HepG2 (cell line): ENCODE data around the gene ZNF705A. TPM values are rescaled to one million over a fixed set of nuclear protein-coding genes. Genes with fewer than 3 reads are reported as not detected.

Experiments used
- ATAC-seq: fragments of 200-7000 bp; cut with Tn5 transposase; 3 replicates; pipeline ENCODE4 v1.9.1; 2020; ENCODE audit warnings: mild to moderate bottlenecking, moderate library complexity
- BruUV-seq: library from RNA; stranded (reverse); fragments of 400-500 nt; replicated peaks from 2 replicates; lab custom pipeline; 2021; lab: Mats Ljungman, UMichigan
- CTCF ChIA-PET: fragments of 300-600 bp; formaldehyde crosslinking; extraction: SDS; loops from one replicate; lab custom pipeline; 2021; ENCODE audit warnings: low total read pairs, inconsistent platforms, low intra/inter-chr PET ratio; lab: Yijun Ruan, JAX
- POLR2A ChIA-PET: fragments of 350-600 bp; sonication (Branson Sonifier 250); formaldehyde crosslinking; loops from one replicate; lab custom pipeline; 2020; ENCODE audit warnings: antibody characterized with exemption, inconsistent platforms; lab: Yijun Ruan, JAX
- DNase-seq: peaks from one replicate; pipeline ENCODE4 v3.0.0-alpha.2; 2015; ENCODE audit warnings: low spot score
- FAIRE-seq: peaks from 3 replicates; lab custom pipeline; 2011; peaks lifted over from hg19 to GRCh38; lab: Jason Lieb, UNC
- H2AFZ ChIP-seq: one replicate; pipeline ENCODE4 v1.6.1; 2011; ENCODE audit warnings: low read length, inconsistent platforms
- H3K27ac ChIP-seq: fragments of 300-600 bp; 3 replicates; pipeline ENCODE4 v1.8.0; 2011; ENCODE audit warnings: mixed run types, mild to moderate bottlenecking, mixed read lengths, low read length, inconsistent platforms; ENCODE audit not compliant: insufficient read depth; ENCODE audit errors: extremely low read length
- H3K27me3 ChIP-seq, 2 experiments: fragments of 200-600 bp in 1 of 2; 2 replicates in 1 of 2; 3 replicates in 1 of 2; pipeline versions ENCODE4 v1.6.0 to v1.8.0; 2011; ENCODE audit warnings: low read length in 2 of 2, mild to moderate bottlenecking in 2 of 2, moderate library complexity in 2 of 2, inconsistent platforms in 1 of 2; ENCODE audit not compliant: insufficient read depth in 2 of 2, control insufficient read depth in 1 of 2
- H3K36me3 ChIP-seq, 2 experiments: fragments of 200-600 bp in 1 of 2; replicated peaks in 1 of 2; 2 replicates in 1 of 2; 3 replicates in 1 of 2; pipeline versions ENCODE4 v1.5.1 to v1.8.0; 2011; ENCODE audit warnings: low read length in 2 of 2, inconsistent platforms in 1 of 2; ENCODE audit not compliant: insufficient read depth in 2 of 2, control insufficient read depth in 1 of 2
- H3K4me1 ChIP-seq: 2 replicates; pipeline ENCODE4 v1.5.1; 2012; ENCODE audit warnings: low read length, inconsistent platforms; ENCODE audit not compliant: insufficient read depth
- H3K4me2 ChIP-seq: 2 replicates; pipeline ENCODE4 v1.6.0; 2011; ENCODE audit warnings: low read depth, low read length, inconsistent platforms
- H3K4me3 ChIP-seq, 3 experiments: fragments of 200-600 bp in 1 of 3; sonication (generic), shearing (Covaris generic) in 1 of 3; replicated peaks in 1 of 3; 2 replicates each; pipeline ENCODE4 v1.5.1; 2011 to 2016; ENCODE audit warnings: low read length in 3 of 3, inconsistent platforms in 2 of 3, low read depth in 2 of 3, mild to moderate bottlenecking in 2 of 3, control low read depth in 1 of 3, mixed read lengths in 1 of 3; ENCODE audit not compliant: insufficient read depth in 1 of 3
- H3K79me2 ChIP-seq: one replicate; pipeline ENCODE4 v1.6.1; 2011; ENCODE audit warnings: low read length, inconsistent platforms; ENCODE audit not compliant: insufficient read depth
- H3K9ac ChIP-seq: 2 replicates; pipeline ENCODE4 v1.6.0; 2011; ENCODE audit warnings: mild to moderate bottlenecking, low read depth, low read length, inconsistent platforms; ENCODE audit not compliant: insufficient read depth
- H3K9me3 ChIP-seq: 2 replicates; pipeline ENCODE4 v1.5.1; 2012; ENCODE audit warnings: mild to moderate bottlenecking, low read length
- H4K20me1 ChIP-seq: 2 replicates; pipeline ENCODE4 v1.6.0; 2011; ENCODE audit warnings: inconsistent platforms, mild to moderate bottlenecking, low read length, moderate library complexity; ENCODE audit not compliant: insufficient read depth
- MYNN ChIP-seq: sonication (generic); formaldehyde crosslinking; IDR thresholded peaks from 2 replicates; pipeline ENCODE4 v1.4.0; 2020; ENCODE audit warnings: mild to moderate bottlenecking, low read depth, missing genetic modification reagents
- WGBS: methylation state at CpG from one replicate; pipeline ENCODE4 v1.1.6; 2017; ENCODE audit warnings: low lambda C conversion rate; 5-methylcytosine and 5-hydroxymethylcytosine counted together
- in situ Hi-C: cut with HindIII; loops from 2 replicates; pipeline ENCODE4 v1.10.0; 2017; ENCODE audit warnings: low pct_unique_long_range_greater_than_20kb; ENCODE audit not compliant: extremely low pct_ligation_motif_present
- intact Hi-C: fragments of 100-400 bp; cut with micrococcal nuclease; formaldehyde crosslinking; loops from one replicate; pipeline ENCODE4 v1.10.0; 2022; ENCODE audit not compliant: unreplicated experiment
- polyA plus RNA-seq, 8 experiments: library from polyadenylated mRNA; depleted of rRNA in 3 of 8; stranded (reverse) in 7 of 8; unstranded in 1 of 8; fragments of >200 nt; fragmentation: Illumina TruSeq in 4 of 8; extraction: Trizol in 4 of 8; gene quantifications; 2 replicates each; pipeline versions ENCODE4 v1.2.1 to v1.2.3, GENCODE V29; 2011 to 2016; ENCODE audit warnings: low read depth in 4 of 8, missing spikeins in 1 of 8, mixed read lengths in 1 of 8; ENCODE audit not compliant: insufficient read depth in 1 of 8
- total RNA-seq, 5 experiments: library from RNA; depleted of rRNA; stranded (reverse); fragments of >200 nt; fragmentation: Illumina TruSeq; extraction: Trizol; gene quantifications; 2 replicates each; pipeline ENCODE4 v1.2.3, GENCODE V29; 2016; ENCODE audit warnings: low read depth in 1 of 5
- TF ChIP-seq, protein P1 (sequence below), 2 experiments: sonication (generic) in 1 of 2; formaldehyde crosslinking in 1 of 2; IDR thresholded peaks; 2 replicates each; pipeline versions ENCODE4 v1.4.0 to v1.6.1; 2018 to 2020; ENCODE audit warnings: missing genetic modification reagents in 2 of 2, borderline replicate concordance in 1 of 2, low read depth in 1 of 2, mild to moderate bottlenecking in 1 of 2, missing biosample characterization in 1 of 2
- TF ChIP-seq, protein P2 (sequence below): sonication (generic); formaldehyde crosslinking; IDR thresholded peaks from 2 replicates; pipeline ENCODE4 v1.5.1; 2020; ENCODE audit warnings: missing genetic modification reagents, mild to moderate bottlenecking, borderline replicate concordance

Gene ZNF705A
- total and polyA plus RNA-seq, 2 of the 13 experiments (the other 11 are each of a cell fraction or from before 2014, with no cell fraction given), result not detected

- FAIRE-seq (no peak), DNase-seq (no peak), ATAC-seq (no peak)
- no peaks in the 10 kb centered on the region; a peak in 1 of 5 replicates for H3K27me3 ChIP-seq
- TF ChIP-seq, protein P1, sequence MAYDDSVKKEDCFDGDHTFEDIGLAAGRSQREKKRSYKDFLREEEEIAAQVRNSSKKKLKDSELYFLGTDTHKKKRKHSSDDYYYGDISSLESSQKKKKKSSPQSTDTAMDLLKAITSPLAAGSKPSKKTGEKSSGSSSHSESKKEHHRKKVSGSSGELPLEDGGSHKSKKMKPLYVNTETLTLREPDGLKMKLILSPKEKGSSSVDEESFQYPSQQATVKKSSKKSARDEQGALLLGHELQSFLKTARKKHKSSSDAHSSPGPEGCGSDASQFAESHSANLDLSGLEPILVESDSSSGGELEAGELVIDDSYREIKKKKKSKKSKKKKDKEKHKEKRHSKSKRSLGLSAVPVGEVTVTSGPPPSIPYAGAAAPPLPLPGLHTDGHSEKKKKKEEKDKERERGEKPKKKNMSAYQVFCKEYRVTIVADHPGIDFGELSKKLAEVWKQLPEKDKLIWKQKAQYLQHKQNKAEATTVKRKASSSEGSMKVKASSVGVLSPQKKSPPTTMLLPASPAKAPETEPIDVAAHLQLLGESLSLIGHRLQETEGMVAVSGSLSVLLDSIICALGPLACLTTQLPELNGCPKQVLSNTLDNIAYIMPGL (CRISPR knock-in tag; IDR thresholded peaks at IDR 0.05; ENCODE audit: borderline replicate concordance in 1 of 2, low read depth in 1 of 2), result no peak
- no peak for TF ChIP-seq MYNN (CRISPR knock-in tag)
- TF ChIP-seq, protein P2, sequence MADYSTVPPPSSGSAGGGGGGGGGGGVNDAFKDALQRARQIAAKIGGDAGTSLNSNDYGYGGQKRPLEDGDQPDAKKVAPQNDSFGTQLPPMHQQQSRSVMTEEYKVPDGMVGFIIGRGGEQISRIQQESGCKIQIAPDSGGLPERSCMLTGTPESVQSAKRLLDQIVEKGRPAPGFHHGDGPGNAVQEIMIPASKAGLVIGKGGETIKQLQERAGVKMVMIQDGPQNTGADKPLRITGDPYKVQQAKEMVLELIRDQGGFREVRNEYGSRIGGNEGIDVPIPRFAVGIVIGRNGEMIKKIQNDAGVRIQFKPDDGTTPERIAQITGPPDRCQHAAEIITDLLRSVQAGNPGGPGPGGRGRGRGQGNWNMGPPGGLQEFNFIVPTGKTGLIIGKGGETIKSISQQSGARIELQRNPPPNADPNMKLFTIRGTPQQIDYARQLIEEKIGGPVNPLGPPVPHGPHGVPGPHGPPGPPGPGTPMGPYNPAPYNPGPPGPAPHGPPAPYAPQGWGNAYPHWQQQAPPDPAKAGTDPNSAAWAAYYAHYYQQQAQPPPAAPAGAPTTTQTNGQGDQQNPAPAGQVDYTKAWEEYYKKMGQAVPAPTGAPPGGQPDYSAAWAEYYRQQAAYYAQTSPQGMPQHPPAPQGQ (CRISPR knock-in tag), result no peak
- no peak within 1 kb of the TSS for H3K27ac ChIP-seq
- H3K9ac ChIP-seq, result no peak within 1 kb of the TSS
- ChIA-PET CTCF (no interaction called here), POLR2A (no interaction called here)
- H2AFZ ChIP-seq, result no peak within 1 kb of the TSS
- 69% methylated on average over 5 of the region's 5 CpGs for WGBS
- no peaks in the 10 kb centered on the region for H3K4me1 ChIP-seq
- H3K4me3 ChIP-seq, result no peak within 1 kb of the TSS
- no TSS peak for BruUV-seq
- in situ Hi-C loops (loop anchor here (25.0 kb wide), 1 partner anchor 114 kb away; the partner anchor contains the start of gene FAM90A1), intact Hi-C loops (no loop called here)
- no peaks in the 10 kb centered on the region for H3K36me3 ChIP-seq
- no peaks in the 10 kb centered on the region for H3K9me3 ChIP-seq
- no peak within 1 kb of the TSS for H3K4me2 ChIP-seq
- no peaks in the 10 kb centered on the region for H3K79me2 ChIP-seq
- H4K20me1 ChIP-seq, result no peaks in the 10 kb centered on the region
Measured at GRCh38 chr12:8123124-8123912, 33.5 kb upstream of the ZNF705A start, which contains the start of gene CLEC4A. CLEC4A (plus strand) TSS chr12:8123617; CDS start chr12:8123879, 262 bp downstream.
